Measurements from ENCODE around the gene CTDSPL.

The CTDSPL gene

GRCh38 chr3:37930495-37930894 is 68.8 kb downstream of the CTDSPL start:
- Mint-ChIP-seq H3K9me3 (peaks cover 4% of the 10 kb centered on the region), H3K27me3 (no peaks in the 10 kb centered on the region), H3K27ac (no peak overlapping the region), H3K4me1 (ENCODE audit: low read depth) (no peaks in the 10 kb centered on the region), H3K4me3 (no peak overlapping the region), H3K36me3 (ENCODE audit: low read depth) (no peaks in the 10 kb centered on the region)

- Mint-ChIP-seq H3K4me3 (no peak overlapping the region), H3K27ac (no peak overlapping the region), H3K4me1 (ENCODE audit: low read depth) (no peaks in the 10 kb centered on the region), H3K27me3 (no peaks in the 10 kb centered on the region), H3K9me3 (peaks cover 4% of the 10 kb centered on the region), H3K36me3 (ENCODE audit: low read depth) (no peaks in the 10 kb centered on the region)
These were observed 70.8 kb downstream of the CTDSPL start for GRCh38 chr3:37932505-37932904.

GRCh38 chr3:37934631-37935289 is 73.1 kb downstream of the CTDSPL start:
- Mint-ChIP-seq H3K36me3 (ENCODE audit: low read depth) (no peaks in the 10 kb centered on the region), H3K27ac (no peak overlapping the region), H3K4me1 (ENCODE audit: low read depth) (no peaks in the 10 kb centered on the region), H3K4me3 (no peak overlapping the region), H3K27me3 (no peaks in the 10 kb centered on the region), H3K9me3 (no peaks in the 10 kb centered on the region)

- Mint-ChIP-seq H3K36me3 (ENCODE audit: low read depth) (no peaks in the 10 kb centered on the region), H3K27ac (no peak overlapping the region), H3K4me1 (ENCODE audit: low read depth) (no peaks in the 10 kb centered on the region), H3K9me3 (no peaks in the 10 kb centered on the region), H3K4me3 (no peak overlapping the region), H3K27me3 (no peaks in the 10 kb centered on the region)
These were observed 73.6 kb downstream of the CTDSPL start for GRCh38 chr3:37935290-37935668.

GRCh38 chr3:37935756-37936666 is 74.3 kb downstream of the CTDSPL start:
- Mint-ChIP-seq H3K36me3 (ENCODE audit: low read depth) (no peaks in the 10 kb centered on the region), H3K27ac (no peak overlapping the region), H3K27me3 (no peaks in the 10 kb centered on the region), H3K4me3 (no peak overlapping the region), H3K4me1 (ENCODE audit: low read depth) (no peaks in the 10 kb centered on the region), H3K9me3 (no peaks in the 10 kb centered on the region)

GRCh38 chr3:37937156-37937555 is 75.5 kb downstream of the CTDSPL start:
- Mint-ChIP-seq H3K27me3 (no peaks in the 10 kb centered on the region), H3K9me3 (no peaks in the 10 kb centered on the region), H3K36me3 (ENCODE audit: low read depth) (no peaks in the 10 kb centered on the region), H3K4me3 (no peak overlapping the region), H3K4me1 (ENCODE audit: low read depth) (no peaks in the 10 kb centered on the region), H3K27ac (no peak overlapping the region)

GRCh38 chr3:37938011-37938410 is 76.3 kb downstream of the CTDSPL start:
- Mint-ChIP-seq H3K36me3 (ENCODE audit: low read depth) (no peaks in the 10 kb centered on the region), H3K9me3 (no peaks in the 10 kb centered on the region), H3K27ac (no peak overlapping the region), H3K27me3 (no peaks in the 10 kb centered on the region), H3K4me3 (no peak overlapping the region), H3K4me1 (ENCODE audit: low read depth) (no peaks in the 10 kb centered on the region)

- Mint-ChIP-seq H3K9me3 (no peaks in the 10 kb centered on the region), H3K36me3 (ENCODE audit: low read depth) (no peaks in the 10 kb centered on the region), H3K27ac (no peak overlapping the region), H3K27me3 (no peaks in the 10 kb centered on the region), H3K4me1 (ENCODE audit: low read depth) (no peaks in the 10 kb centered on the region), H3K4me3 (no peak overlapping the region)
These were observed 78.7 kb downstream of the CTDSPL start for GRCh38 chr3:37940242-37940908.

GRCh38 chr3:37941608-37942508 is 80.2 kb downstream of the CTDSPL start:
- H3K9me3 Mint-ChIP-seq: no peaks in the 10 kb centered on the region
- no peak overlapping the region for H3K27ac Mint-ChIP-seq
- H3K36me3 Mint-ChIP-seq (ENCODE audit: low read depth): no peaks in the 10 kb centered on the region
- no peaks in the 10 kb centered on the region for H3K4me1 Mint-ChIP-seq (ENCODE audit: low read depth)
- no peaks in the 10 kb centered on the region for H3K27me3 Mint-ChIP-seq
- no peak overlapping the region for H3K4me3 Mint-ChIP-seq

- no peaks in the 10 kb centered on the region for H3K36me3 Mint-ChIP-seq (ENCODE audit: low read depth)
- no peaks in the 10 kb centered on the region for H3K27me3 Mint-ChIP-seq
- no peaks in the 10 kb centered on the region for H3K9me3 Mint-ChIP-seq
- no peak overlapping the region for H3K4me3 Mint-ChIP-seq
- H3K27ac Mint-ChIP-seq: no peak overlapping the region
- no peaks in the 10 kb centered on the region for H3K4me1 Mint-ChIP-seq (ENCODE audit: low read depth)
These were observed 81.0 kb downstream of the CTDSPL start for GRCh38 chr3:37942646-37943045.

GRCh38 chr3:37943126-37943525 is 81.4 kb downstream of the CTDSPL start:
- Mint-ChIP-seq H3K4me1 (ENCODE audit: low read depth) (no peaks in the 10 kb centered on the region), H3K36me3 (ENCODE audit: low read depth) (no peaks in the 10 kb centered on the region), H3K9me3 (no peaks in the 10 kb centered on the region), H3K27ac (no peak overlapping the region), H3K4me3 (no peak overlapping the region), H3K27me3 (no peaks in the 10 kb centered on the region)

- H3K27me3 Mint-ChIP-seq: no peaks in the 10 kb centered on the region
- H3K27ac Mint-ChIP-seq: no peak overlapping the region
- no peaks in the 10 kb centered on the region for H3K9me3 Mint-ChIP-seq
- H3K36me3 Mint-ChIP-seq (ENCODE audit: low read depth): no peaks in the 10 kb centered on the region
- H3K4me3 Mint-ChIP-seq: no peak overlapping the region
- no peaks in the 10 kb centered on the region for H3K4me1 Mint-ChIP-seq (ENCODE audit: low read depth)
These were observed 82.1 kb downstream of the CTDSPL start for GRCh38 chr3:37943631-37944314.

GRCh38 chr3:37944391-37944842 is 82.7 kb downstream of the CTDSPL start:
- Mint-ChIP-seq H3K27me3 (no peaks in the 10 kb centered on the region), H3K27ac (no peak overlapping the region), H3K4me3 (no peak overlapping the region), H3K36me3 (ENCODE audit: low read depth) (no peaks in the 10 kb centered on the region), H3K9me3 (no peaks in the 10 kb centered on the region), H3K4me1 (ENCODE audit: low read depth) (no peaks in the 10 kb centered on the region)
